GM23338 (cell line): ENCODE data around the gene ULK3. TPM values are rescaled to one million over a fixed set of nuclear protein-coding genes. Genes with fewer than 3 reads are reported as not detected.

Experiments used
- ATAC-seq: fragments of 200-7000 bp; cut with Tn5 transposase; 3 replicates; pipeline ENCODE4 v1.9.1; 2020
- DNase-seq: peaks from one replicate; pipeline ENCODE4 v3.0.0-alpha.2; 2015; ENCODE audit warnings: low spot score
- H2AFZ ChIP-seq: fragments of 200-600 bp; sonication (generic); 2 replicates; pipeline ENCODE4 v1.8.0; 2016; ENCODE audit warnings: antibody characterized with exemption, mild to moderate bottlenecking, moderate library complexity
- H3F3A ChIP-seq: fragments of 200-600 bp; sonication (generic); replicated peaks from 2 replicates; pipeline ENCODE4 v1.8.0; 2017; ENCODE audit warnings: antibody characterized with exemption, mixed run types, low read depth
- H3K27ac ChIP-seq: fragments of 200-600 bp; sonication (generic); 2 replicates; pipeline ENCODE4 v1.6.1; 2016; ENCODE audit warnings: low read depth
- H3K27me3 ChIP-seq: fragments of 200-600 bp; sonication (generic); 2 replicates; pipeline ENCODE4 v1.8.0; 2016; ENCODE audit warnings: mild to moderate bottlenecking, mixed run types, moderate library complexity; ENCODE audit not compliant: insufficient read depth
- H3K36me3 ChIP-seq: fragments of 200-600 bp; sonication (generic); 2 replicates; pipeline ENCODE4 v1.8.0; 2016; ENCODE audit warnings: mild to moderate bottlenecking; ENCODE audit not compliant: insufficient read depth
- H3K4me1 ChIP-seq: fragments of 200-600 bp; sonication (generic); 2 replicates; pipeline ENCODE4 v1.8.0; 2016; ENCODE audit warnings: mild to moderate bottlenecking, moderate library complexity; ENCODE audit not compliant: insufficient read depth
- H3K4me2 ChIP-seq: fragments of 200-600 bp; sonication (generic); 2 replicates; pipeline ENCODE4 v1.7.1; 2017; ENCODE audit warnings: mixed run types
- H3K4me3 ChIP-seq: fragments of 200-600 bp; sonication (generic); 2 replicates; pipeline ENCODE4 v1.6.1; 2016; ENCODE audit warnings: mixed run types
- H3K79me2 ChIP-seq: fragments of 200-600 bp; sonication (generic); replicated peaks from 2 replicates; pipeline ENCODE4 v1.8.0; 2017; ENCODE audit warnings: mild to moderate bottlenecking; ENCODE audit not compliant: insufficient read depth
- H3K9me2 ChIP-seq: fragments of 200-600 bp; sonication (generic); 2 replicates; pipeline ENCODE4 v1.8.0; 2017; ENCODE audit not compliant: insufficient read depth
- H4K20me1 ChIP-seq: fragments of 200-600 bp; sonication (generic); replicated peaks from 2 replicates; pipeline ENCODE4 v1.8.0; 2017; ENCODE audit warnings: mild to moderate bottlenecking; ENCODE audit not compliant: insufficient read depth
- H3K27ac Mint-ChIP-seq: 2 replicates; pipeline ENCODE4 v1.8.0; 2020; ENCODE audit warnings: inconsistent platforms, mild to moderate bottlenecking, moderate library complexity, mixed read lengths
- H3K27me3 Mint-ChIP-seq: 3 replicates; pipeline ENCODE4 v1.8.0; 2022; ENCODE audit warnings: low read depth, mild to moderate bottlenecking, moderate library complexity, mixed read lengths, inconsistent platforms; ENCODE audit not compliant: insufficient read depth, poor library complexity
- H3K36me3 Mint-ChIP-seq: 3 replicates; pipeline ENCODE4 v1.8.0; 2021; ENCODE audit warnings: low read depth, mild to moderate bottlenecking, inconsistent platforms, moderate library complexity, mixed read lengths
- H3K4me1 Mint-ChIP-seq: 3 replicates; pipeline ENCODE4 v1.8.0; 2020; ENCODE audit warnings: mild to moderate bottlenecking, inconsistent platforms, mixed read lengths
- H3K4me3 Mint-ChIP-seq: 3 replicates; pipeline ENCODE4 v1.8.0; 2021; ENCODE audit warnings: moderate library complexity, mild to moderate bottlenecking, inconsistent platforms, mixed read lengths
- H3K9me3 Mint-ChIP-seq: 3 replicates; pipeline ENCODE4 v1.8.0; 2020; ENCODE audit warnings: moderate library complexity, mild to moderate bottlenecking, inconsistent platforms, mixed read lengths
- CREB1 ChIP-seq: fragments of 250-450 bp; sonication (Bioruptor Pico); IDR thresholded peaks from 2 replicates; pipeline ENCODE4 v1.5.0; 2020; ENCODE audit warnings: low read depth, mild to moderate bottlenecking, moderate library complexity
- CTCF ChIP-seq, 2 experiments: fragments of 200-600 bp in 1 of 2; sonication (generic) in 1 of 2; conservative IDR thresholded peaks; 2 replicates each; pipeline versions ENCODE4 v1.5.1 to v1.6.1; 2016 to 2017; ENCODE audit warnings: antibody characterized with exemption in 2 of 2, low read depth in 2 of 2, mild to moderate bottlenecking in 2 of 2, moderate library complexity in 1 of 2
- EZH2 ChIP-seq: fragments of 200-600 bp; sonication (generic); IDR thresholded peaks from one replicate; pipeline ENCODE4 v1.8.0; 2017; ENCODE audit warnings: antibody characterized with exemption, mild to moderate bottlenecking, low read depth; ENCODE audit not compliant: unreplicated experiment
- EZH2phosphoT487 ChIP-seq: fragments of 200-600 bp; sonication (generic); IDR thresholded peaks from one replicate; pipeline ENCODE4 v1.8.1; 2018; ENCODE audit warnings: antibody characterized with exemption; ENCODE audit not compliant: unreplicated experiment
- JUNB ChIP-seq: IDR thresholded peaks from one replicate; pipeline ENCODE4 v1.6.1; 2016; ENCODE audit warnings: antibody characterized with exemption; ENCODE audit not compliant: unreplicated experiment
- NANOG ChIP-seq: IDR thresholded peaks from 2 replicates; pipeline ENCODE4 v1.6.1; 2016; ENCODE audit warnings: antibody characterized with exemption, borderline replicate concordance
- POLR2AphosphoS5 ChIP-seq: IDR thresholded peaks from 2 replicates; pipeline ENCODE4 v1.6.1; 2016; ENCODE audit warnings: antibody characterized with exemption, low read depth
- STAT1 ChIP-seq: IDR thresholded peaks from one replicate; pipeline ENCODE4 v1.6.1; 2016; ENCODE audit warnings: antibody characterized with exemption; ENCODE audit not compliant: unreplicated experiment
- ZNF114 ChIP-seq: fragments of 250-450 bp; sonication (Bioruptor Pico); IDR thresholded peaks from 2 replicates; pipeline ENCODE4 v1.5.0; 2020; ENCODE audit warnings: mild to moderate bottlenecking, moderate library complexity
- ZNF331 ChIP-seq: fragments of 250-450 bp; sonication (Bioruptor Pico); IDR thresholded peaks from 2 replicates; pipeline ENCODE4 v1.5.0; 2020; ENCODE audit warnings: low read depth, mild to moderate bottlenecking, moderate library complexity
- ZNF462 ChIP-seq: fragments of 250-450 bp; sonication (Bioruptor Pico); IDR thresholded peaks from 2 replicates; pipeline ENCODE4 v1.5.0; 2020; ENCODE audit warnings: mild to moderate bottlenecking, moderate library complexity
- polyA plus RNA-seq: library from polyadenylated mRNA; unstranded; fragments of >200 nt; fragmentation: Nextera tagmentation; extraction: Ambion mirVana; gene quantifications from 2 replicates; pipeline ENCODE4 v1.2.1, GENCODE V29; 2016
- total RNA-seq: library from RNA; depleted of rRNA; stranded (reverse); fragments of >200 nt; shearing (Covaris generic); gene quantifications from 2 replicates; pipeline ENCODE4 v1.2.3, GENCODE V29; 2014

Gene ULK3
- total and polyA plus RNA-seq, 2 experiments from 2014 or later: 20.3 to 35.4 TPM

- ATAC-seq (no peak), DNase-seq (no peak)
- Mint-ChIP-seq H3K27me3 (peaks cover 19% of the 10 kb centered on the region), H3K9me3 (no peaks in the 10 kb centered on the region), H3K4me1 (peaks cover 25% of the 10 kb centered on the region), H3K27ac (no peak overlapping the region), H3K4me3 (no peak overlapping the region; the same call in 2 of the 3 replicates), H3K36me3 (peaks cover 19% of the 10 kb centered on the region; the same call in 2 of the 3 replicates)
- no peak for TF ChIP-seq STAT1
- no peak for TF ChIP-seq EZH2
- TF ChIP-seq JUNB: no peak
- Histone ChIP-seq H3K4me3 (no peak overlapping the region), H3K36me3 (no peaks in the 10 kb centered on the region), H3K4me1 (no peaks in the 10 kb centered on the region), H3K79me2 (peaks cover 54% of the 10 kb centered on the region), H2AFZ (no peak overlapping the region), H3K9me2 (no peaks in the 10 kb centered on the region), H3K27me3 (no peaks in the 10 kb centered on the region), H3K27ac (no peak overlapping the region), H3K4me2 (no peak overlapping the region), H4K20me1 (peaks cover 34% of the 10 kb centered on the region), H3F3A (0 out of 2 replicates have a peak, but pooled peaks cover 8% of the 10 kb centered on the region)
Observed at GRCh38 chr15:74869726-74870407, 26.9 kb upstream of the ULK3 start.

GRCh38 chr15:74869372-74869725 lies 26.4 kb upstream of the ULK3 start:
- H3K27ac ChIP-seq: no peak overlapping the region
- Mint-ChIP-seq H3K27me3 (peaks cover 19% of the 10 kb centered on the region), H3K4me3 (no peak overlapping the region), H3K4me1 (peaks cover 25% of the 10 kb centered on the region), H3K9me3 (no peaks in the 10 kb centered on the region), H3K36me3 (peaks cover 19% of the 10 kb centered on the region; the same call in 2 of the 3 replicates), H3K27ac (no peak overlapping the region)
- no peaks in the 10 kb centered on the region for H3K27me3 ChIP-seq
- ATAC-seq: no peak
- DNase-seq: no peak
- no peaks in the 10 kb centered on the region for H3K9me2 ChIP-seq
- H3K79me2 ChIP-seq: peaks cover 54% of the 10 kb centered on the region
- no peaks in the 10 kb centered on the region for H3K36me3 ChIP-seq
- H4K20me1 ChIP-seq: peaks cover 35% of the 10 kb centered on the region
- H3K4me1 ChIP-seq: no peaks in the 10 kb centered on the region
- H2AFZ ChIP-seq: no peak overlapping the region
- 0 out of 2 replicates have a peak, but pooled peaks cover 8% of the 10 kb centered on the region for H3F3A ChIP-seq
- no peak overlapping the region for H3K4me2 ChIP-seq
- no peak overlapping the region for H3K4me3 ChIP-seq
- TF ChIP-seq ZNF331 (CRISPR knock-in tag) (no peak), POLR2AphosphoS5 (no peak), CTCF (conservative IDR thresholded peaks at IDR 0.05; ENCODE audit: low read depth in 2 of 2) (no peak), STAT1 (no peak), ZNF462 (CRISPR knock-in tag) (no peak), EZH2phosphoT487 (no peak), NANOG (no peak), CREB1 (no peak), ZNF114 (CRISPR knock-in tag) (no peak)
